ENCODE measurements around the gene C18orf63.

Gene C18orf63

GRCh38 chr18:74367905-74368304, 52.3 kb downstream of the C18orf63 start:
- Histone ChIP-seq H3K9me3 (ENCODE audit: control insufficient read depth, insufficient read depth, low read length) (no peaks in the 10 kb centered on the region), H3K9ac (ENCODE audit: low read depth, low read length) (no peak overlapping the region), H3K4me1 (ENCODE audit: control insufficient read depth, insufficient read depth, low read length) (no peaks in the 10 kb centered on the region), H3K36me3 (ENCODE audit: control insufficient read depth, insufficient read depth, low read length) (no peaks in the 10 kb centered on the region), H3K27me3 (ENCODE audit: control insufficient read depth, insufficient read depth, low read length) (no peaks in the 10 kb centered on the region), H3K4me3 (ENCODE audit: low read depth, low read length) (no peak overlapping the region)

DNA sequence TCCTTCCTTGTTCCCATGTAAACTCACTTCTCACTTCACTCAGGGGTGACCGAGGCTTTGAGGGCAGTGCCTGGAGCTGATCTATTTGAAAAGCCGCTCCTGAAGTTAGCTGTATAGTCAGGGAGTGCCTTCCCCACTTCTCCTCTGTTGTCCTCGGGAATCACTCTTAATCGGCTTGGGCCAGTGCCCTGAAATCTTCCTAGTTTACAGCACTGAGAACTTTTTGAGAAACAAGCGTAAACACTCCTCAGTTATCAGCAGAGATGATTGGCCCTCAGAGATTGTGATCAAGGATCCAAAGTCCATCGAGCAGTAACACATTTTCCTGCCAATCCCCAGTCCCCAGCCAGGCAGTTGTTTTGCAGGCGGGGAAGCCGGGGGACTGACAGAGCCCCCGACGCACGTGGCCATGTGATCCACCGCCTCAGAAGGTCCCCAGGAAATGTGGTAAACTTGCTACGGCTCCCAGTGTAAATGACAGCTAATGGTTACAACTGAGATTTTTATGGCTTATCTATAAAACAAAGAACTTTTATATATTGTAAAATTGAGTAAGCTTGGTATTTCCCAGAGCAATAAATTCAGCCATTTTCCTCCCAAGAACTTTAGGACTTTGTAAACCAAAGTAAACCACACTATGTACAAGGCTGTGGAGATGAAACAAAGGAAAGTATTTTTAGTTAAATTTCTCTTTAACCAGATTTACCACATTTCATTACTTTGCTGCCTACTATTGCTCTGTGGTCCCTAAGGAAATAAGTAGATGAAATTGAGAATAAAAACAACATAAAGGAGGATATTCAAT, 53.5 kb downstream of the C18orf63 start:
- Histone ChIP-seq H3K36me3 (ENCODE audit: control insufficient read depth, insufficient read depth, low read length) (no peaks in the 10 kb centered on the region), H3K4me3 (ENCODE audit: low read depth, low read length) (no peak overlapping the region), H3K4me1 (ENCODE audit: control insufficient read depth, insufficient read depth, low read length) (no peaks in the 10 kb centered on the region), H3K27me3 (ENCODE audit: control insufficient read depth, insufficient read depth, low read length) (no peaks in the 10 kb centered on the region), H3K9me3 (ENCODE audit: control insufficient read depth, insufficient read depth, low read length) (no peaks in the 10 kb centered on the region), H3K9ac (ENCODE audit: low read depth, low read length) (no peak overlapping the region)

DNA sequence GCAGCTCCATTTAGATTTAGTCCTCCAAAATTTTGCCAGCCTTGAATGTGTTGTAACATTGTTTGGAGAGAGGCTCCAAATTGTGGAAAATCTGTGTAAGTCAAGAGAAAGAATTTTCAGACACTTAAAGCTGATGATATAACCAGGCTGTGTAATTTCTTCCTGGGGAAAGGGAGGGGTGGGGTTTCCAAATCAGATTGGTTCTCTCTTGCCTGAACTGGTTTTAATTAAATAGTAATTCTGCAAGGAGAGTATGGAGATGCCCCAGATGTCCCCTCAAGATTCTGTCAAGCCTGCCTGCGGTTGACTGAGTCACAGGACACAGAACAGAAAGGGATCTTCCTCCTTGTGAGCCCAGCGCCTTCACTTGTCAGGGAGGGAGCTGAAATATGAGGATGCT, 54.5 kb downstream of the C18orf63 start:
- Histone ChIP-seq H3K4me3 (ENCODE audit: low read depth, low read length) (no peak overlapping the region), H3K4me1 (ENCODE audit: control insufficient read depth, insufficient read depth, low read length) (no peaks in the 10 kb centered on the region), H3K9ac (ENCODE audit: low read depth, low read length) (no peak overlapping the region), H3K27me3 (ENCODE audit: control insufficient read depth, insufficient read depth, low read length) (no peaks in the 10 kb centered on the region), H3K9me3 (ENCODE audit: control insufficient read depth, insufficient read depth, low read length) (no peaks in the 10 kb centered on the region), H3K36me3 (ENCODE audit: control insufficient read depth, insufficient read depth, low read length) (no peaks in the 10 kb centered on the region)

GRCh38 chr18:74373428-74373827, 57.8 kb downstream of the C18orf63 start:
- Histone ChIP-seq H3K4me1 (ENCODE audit: control insufficient read depth, insufficient read depth, low read length) (no peaks in the 10 kb centered on the region), H3K27me3 (ENCODE audit: control insufficient read depth, insufficient read depth, low read length) (no peaks in the 10 kb centered on the region), H3K9ac (ENCODE audit: low read depth, low read length) (no peak overlapping the region), H3K9me3 (ENCODE audit: control insufficient read depth, insufficient read depth, low read length) (no peaks in the 10 kb centered on the region), H3K36me3 (ENCODE audit: control insufficient read depth, insufficient read depth, low read length) (no peaks in the 10 kb centered on the region), H3K4me3 (ENCODE audit: low read depth, low read length) (no peak overlapping the region)

DNA sequence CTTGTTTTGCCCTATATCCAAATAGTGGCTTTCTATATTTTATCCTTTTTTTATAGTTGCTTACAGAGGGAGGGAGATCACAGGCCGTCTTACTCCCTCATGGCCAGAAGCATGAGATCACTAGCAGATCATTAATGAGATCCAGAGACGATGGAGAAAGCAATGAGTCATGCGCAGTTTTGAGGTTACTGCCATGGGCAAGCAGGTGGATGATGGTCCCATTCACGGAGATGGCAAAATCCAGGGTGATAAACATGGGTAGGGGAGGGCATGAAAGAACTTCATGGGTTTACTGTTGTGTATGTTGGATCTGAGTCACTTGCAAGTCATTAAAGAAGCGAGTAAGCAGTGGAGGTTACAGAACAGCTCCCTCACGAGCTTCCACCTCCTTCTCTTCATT, 60.4 kb downstream of the C18orf63 start:
- H3K4me3 ChIP-seq (ENCODE audit: low read depth, low read length) = no peak overlapping the region
- no peaks in the 10 kb centered on the region for H3K27me3 ChIP-seq (ENCODE audit: control insufficient read depth, insufficient read depth, low read length)
- no peak overlapping the region for H3K9ac ChIP-seq (ENCODE audit: low read depth, low read length)
- H3K36me3 ChIP-seq (ENCODE audit: control insufficient read depth, insufficient read depth, low read length) = no peaks in the 10 kb centered on the region
- H3K4me1 ChIP-seq (ENCODE audit: control insufficient read depth, insufficient read depth, low read length) = no peaks in the 10 kb centered on the region
- no peaks in the 10 kb centered on the region for H3K9me3 ChIP-seq (ENCODE audit: control insufficient read depth, insufficient read depth, low read length)

- no peaks in the 10 kb centered on the region for H3K36me3 ChIP-seq (ENCODE audit: control insufficient read depth, insufficient read depth, low read length)
- no peaks in the 10 kb centered on the region for H3K27me3 ChIP-seq (ENCODE audit: control insufficient read depth, insufficient read depth, low read length)
- no peak overlapping the region for H3K9ac ChIP-seq (ENCODE audit: low read depth, low read length)
- no peaks in the 10 kb centered on the region for H3K4me1 ChIP-seq (ENCODE audit: control insufficient read depth, insufficient read depth, low read length)
- no peak overlapping the region for H3K4me3 ChIP-seq (ENCODE audit: low read depth, low read length)
- no peaks in the 10 kb centered on the region for H3K9me3 ChIP-seq (ENCODE audit: control insufficient read depth, insufficient read depth, low read length)
Observed at GRCh38 chr18:74376523-74376922, 60.9 kb downstream of the C18orf63 start.

- no peaks in the 10 kb centered on the region for H3K4me1 ChIP-seq (ENCODE audit: control insufficient read depth, insufficient read depth, low read length)
- no peaks in the 10 kb centered on the region for H3K9me3 ChIP-seq (ENCODE audit: control insufficient read depth, insufficient read depth, low read length)
- H3K27me3 ChIP-seq (ENCODE audit: control insufficient read depth, insufficient read depth, low read length) = no peaks in the 10 kb centered on the region
- H3K36me3 ChIP-seq (ENCODE audit: control insufficient read depth, insufficient read depth, low read length) = no peaks in the 10 kb centered on the region
- no peak overlapping the region for H3K9ac ChIP-seq (ENCODE audit: low read depth, low read length)
- H3K4me3 ChIP-seq (ENCODE audit: low read depth, low read length) = no peak overlapping the region
Observed at GRCh38 chr18:74377776-74378175, 62.1 kb downstream of the C18orf63 start.

DNA sequence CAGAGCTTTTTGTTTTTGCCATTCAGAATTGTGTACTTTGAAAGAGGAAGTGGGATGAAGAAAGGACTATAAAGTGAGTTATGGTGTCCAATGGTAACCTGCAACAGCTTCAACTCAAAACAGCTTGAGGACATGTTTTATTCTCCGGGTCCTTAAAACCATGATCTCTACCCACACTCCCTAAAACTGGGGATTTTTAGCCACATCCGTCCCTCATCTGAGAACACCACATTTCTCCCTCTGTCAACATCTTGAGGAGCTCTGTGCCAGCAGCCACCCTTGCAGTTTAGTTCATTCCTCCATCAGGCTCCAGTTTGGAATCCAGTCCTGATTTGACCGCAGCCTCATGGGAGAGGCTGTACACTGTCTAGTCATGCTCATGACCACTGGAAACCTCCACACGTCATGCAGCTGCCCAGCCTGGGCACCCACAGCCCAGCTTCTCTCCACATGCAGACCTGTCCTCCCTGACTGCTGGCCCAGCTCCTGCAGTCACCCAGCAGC, 62.6 kb downstream of the C18orf63 start:
- Histone ChIP-seq H3K4me1 (ENCODE audit: control insufficient read depth, insufficient read depth, low read length) (no peaks in the 10 kb centered on the region), H3K36me3 (ENCODE audit: control insufficient read depth, insufficient read depth, low read length) (no peaks in the 10 kb centered on the region), H3K9me3 (ENCODE audit: control insufficient read depth, insufficient read depth, low read length) (no peaks in the 10 kb centered on the region), H3K27me3 (ENCODE audit: control insufficient read depth, insufficient read depth, low read length) (no peaks in the 10 kb centered on the region), H3K9ac (ENCODE audit: low read depth, low read length) (no peak overlapping the region), H3K4me3 (ENCODE audit: low read depth, low read length) (no peak overlapping the region)

DNA sequence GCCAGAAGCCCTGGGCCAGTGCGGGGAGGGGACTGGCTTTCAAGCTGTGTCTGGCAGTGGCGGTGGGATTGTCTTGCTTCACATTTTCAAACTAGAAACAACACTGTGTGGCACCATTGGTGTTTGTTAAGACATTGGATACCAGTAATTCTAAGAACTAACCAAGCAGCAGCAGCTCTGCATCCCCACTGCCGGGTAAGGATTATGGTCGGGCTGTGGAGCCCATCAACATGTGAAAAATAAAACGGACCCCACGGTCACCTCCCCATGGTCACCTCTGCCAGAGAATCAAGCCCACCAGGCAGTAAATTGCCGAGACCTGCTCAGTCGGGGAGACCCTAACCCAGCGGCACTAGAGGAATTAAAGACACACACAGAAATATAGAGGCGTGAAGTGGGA, 65.3 kb downstream of the C18orf63 start:
- H3K36me3 ChIP-seq (ENCODE audit: control insufficient read depth, insufficient read depth, low read length) = no peaks in the 10 kb centered on the region
- no peaks in the 10 kb centered on the region for H3K9me3 ChIP-seq (ENCODE audit: control insufficient read depth, insufficient read depth, low read length)
- H3K4me3 ChIP-seq (ENCODE audit: low read depth, low read length) = no peak overlapping the region
- H3K27me3 ChIP-seq (ENCODE audit: control insufficient read depth, insufficient read depth, low read length) = no peaks in the 10 kb centered on the region
- H3K4me1 ChIP-seq (ENCODE audit: control insufficient read depth, insufficient read depth, low read length) = peaks cover 3% of the 10 kb centered on the region
- no peak overlapping the region for H3K9ac ChIP-seq (ENCODE audit: low read depth, low read length)

DNA sequence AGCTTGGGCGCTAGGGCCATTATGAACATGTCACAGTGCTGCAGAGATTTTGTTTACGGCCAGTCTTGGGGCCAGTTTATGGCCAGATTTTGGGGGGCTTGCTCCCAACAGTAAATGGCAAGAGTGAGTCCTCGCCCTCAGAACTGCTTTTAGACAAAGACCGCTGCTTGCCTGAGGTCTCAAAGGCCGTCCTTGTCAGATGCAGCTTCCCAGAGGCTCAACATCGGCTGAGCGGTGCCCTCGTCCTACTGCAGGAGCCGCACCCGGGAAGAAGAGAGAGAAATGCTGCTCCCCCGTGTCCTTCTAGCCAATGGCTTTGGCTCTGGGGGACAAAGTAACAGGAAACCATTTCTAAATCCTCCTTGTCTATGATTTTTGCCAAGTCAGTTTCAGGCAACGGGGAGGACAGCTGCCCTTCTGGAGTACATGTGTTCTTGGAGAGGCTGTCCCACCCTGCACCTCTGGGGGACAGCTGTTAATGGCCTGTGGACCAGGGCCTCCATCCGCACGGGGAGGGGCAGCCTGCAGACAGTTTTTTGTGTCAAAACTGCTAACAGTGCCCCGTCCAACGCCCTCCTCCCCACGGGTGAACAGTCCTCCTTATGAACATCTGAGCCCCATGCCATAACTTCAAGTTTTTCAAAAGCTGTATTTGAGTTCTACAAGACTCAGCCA, 66.1 kb downstream of the C18orf63 start:
- Histone ChIP-seq H3K36me3 (ENCODE audit: control insufficient read depth, insufficient read depth, low read length) (no peaks in the 10 kb centered on the region), H3K4me3 (ENCODE audit: low read depth, low read length) (no peak overlapping the region), H3K9ac (ENCODE audit: low read depth, low read length) (no peak overlapping the region), H3K4me1 (ENCODE audit: control insufficient read depth, insufficient read depth, low read length) (peaks cover 3% of the 10 kb centered on the region), H3K27me3 (ENCODE audit: control insufficient read depth, insufficient read depth, low read length) (no peaks in the 10 kb centered on the region), H3K9me3 (ENCODE audit: control insufficient read depth, insufficient read depth, low read length) (no peaks in the 10 kb centered on the region)

- H3K27me3 ChIP-seq (ENCODE audit: control insufficient read depth, insufficient read depth, low read length) = no peaks in the 10 kb centered on the region
Observed at GRCh38 chr18:74382481-74383017, 66.9 kb downstream of the C18orf63 start.

GRCh38 chr18:74387383-74387782, 71.7 kb downstream of the C18orf63 start:
- Histone ChIP-seq H3K9me3 (ENCODE audit: control insufficient read depth, insufficient read depth, low read length) (no peaks in the 10 kb centered on the region), H3K4me3 (ENCODE audit: low read depth, low read length) (no peak overlapping the region), H3K27me3 (ENCODE audit: control insufficient read depth, insufficient read depth, low read length) (no peaks in the 10 kb centered on the region), H3K4me1 (ENCODE audit: control insufficient read depth, insufficient read depth, low read length) (peaks cover 3% of the 10 kb centered on the region), H3K9ac (ENCODE audit: low read depth, low read length) (no peak overlapping the region), H3K36me3 (ENCODE audit: control insufficient read depth, insufficient read depth, low read length) (no peaks in the 10 kb centered on the region)

More at GRCh38 chr18:74382481-74383017, 66.9 kb downstream of the C18orf63 start:
- Histone ChIP-seq H3K36me3 (ENCODE audit: control insufficient read depth, insufficient read depth, low read length) (no peaks in the 10 kb centered on the region), H3K9ac (ENCODE audit: low read depth, low read length) (no peak overlapping the region), H3K4me3 (ENCODE audit: low read depth, low read length) (no peak overlapping the region), H3K9me3 (ENCODE audit: control insufficient read depth, insufficient read depth, low read length) (no peaks in the 10 kb centered on the region), H3K4me1 (ENCODE audit: control insufficient read depth, insufficient read depth, low read length) (peaks cover 3% of the 10 kb centered on the region)
